ENCODE measurements around the gene RBMX2.

RBMX2 gene

GRCh38 chrX:130446974-130447373, 45.2 kb downstream of the RBMX2 start:
- no peak for DNase-seq (ENCODE audit: low read depth)

All from HS-5 (cell line).